ENCODE data around the gene SUGCT. TPM values are rescaled to one million over a fixed set of nuclear protein-coding genes. Genes with fewer than 3 reads are reported as not detected.
"Not testable (repeated sequence)": the region's sequence is repeated elsewhere in the genome, so short reads cannot be mapped to it uniquely, and the experiment has no call there.

Gene SUGCT
- total RNA-seq, 1 donor from 2014 or later: 9.8 TPM

GRCh38 chr7:40621592-40621998 is 486.8 kb downstream of the SUGCT start:
- TF ChIP-seq, protein P1, sequence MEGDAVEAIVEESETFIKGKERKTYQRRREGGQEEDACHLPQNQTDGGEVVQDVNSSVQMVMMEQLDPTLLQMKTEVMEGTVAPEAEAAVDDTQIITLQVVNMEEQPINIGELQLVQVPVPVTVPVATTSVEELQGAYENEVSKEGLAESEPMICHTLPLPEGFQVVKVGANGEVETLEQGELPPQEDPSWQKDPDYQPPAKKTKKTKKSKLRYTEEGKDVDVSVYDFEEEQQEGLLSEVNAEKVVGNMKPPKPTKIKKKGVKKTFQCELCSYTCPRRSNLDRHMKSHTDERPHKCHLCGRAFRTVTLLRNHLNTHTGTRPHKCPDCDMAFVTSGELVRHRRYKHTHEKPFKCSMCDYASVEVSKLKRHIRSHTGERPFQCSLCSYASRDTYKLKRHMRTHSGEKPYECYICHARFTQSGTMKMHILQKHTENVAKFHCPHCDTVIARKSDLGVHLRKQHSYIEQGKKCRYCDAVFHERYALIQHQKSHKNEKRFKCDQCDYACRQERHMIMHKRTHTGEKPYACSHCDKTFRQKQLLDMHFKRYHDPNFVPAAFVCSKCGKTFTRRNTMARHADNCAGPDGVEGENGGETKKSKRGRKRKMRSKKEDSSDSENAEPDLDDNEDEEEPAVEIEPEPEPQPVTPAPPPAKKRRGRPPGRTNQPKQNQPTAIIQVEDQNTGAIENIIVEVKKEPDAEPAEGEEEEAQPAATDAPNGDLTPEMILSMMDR (IDR thresholded peaks at IDR 0.05): no peak
- Histone ChIP-seq H3K4me1 (peaks cover 0 to 7% of the 10 kb centered on the region in 2 donors), H3K9me3 (no peaks in the 10 kb centered on the region), H3K4me3 (no peak overlapping the region), H3K36me3 (no peaks in the 10 kb centered on the region), H3K27me3 (no peaks in the 10 kb centered on the region), H3K27ac (no peak overlapping the region)
- intact Hi-C loops (cut with DNase I): no loop called here
- no peak for DNase-seq (ENCODE audit: low spot score in 2 of 2)

GRCh38 chr7:40622941-40623501 is 488.2 kb downstream of the SUGCT start:
- Histone ChIP-seq H3K4me3 (no peak overlapping the region), H3K4me1 (peaks cover 0 to 12% of the 10 kb centered on the region in 2 donors), H3K9me3 (no peaks in the 10 kb centered on the region), H3K27ac (no peak overlapping the region), H3K36me3 (no peaks in the 10 kb centered on the region), H3K27me3 (no peaks in the 10 kb centered on the region)
- intact Hi-C loops (cut with DNase I): no loop called here
- DNase-seq (ENCODE audit: low spot score in 2 of 2): no peak
- TF ChIP-seq, protein P1 (IDR thresholded peaks at IDR 0.05): no peak

DNA sequence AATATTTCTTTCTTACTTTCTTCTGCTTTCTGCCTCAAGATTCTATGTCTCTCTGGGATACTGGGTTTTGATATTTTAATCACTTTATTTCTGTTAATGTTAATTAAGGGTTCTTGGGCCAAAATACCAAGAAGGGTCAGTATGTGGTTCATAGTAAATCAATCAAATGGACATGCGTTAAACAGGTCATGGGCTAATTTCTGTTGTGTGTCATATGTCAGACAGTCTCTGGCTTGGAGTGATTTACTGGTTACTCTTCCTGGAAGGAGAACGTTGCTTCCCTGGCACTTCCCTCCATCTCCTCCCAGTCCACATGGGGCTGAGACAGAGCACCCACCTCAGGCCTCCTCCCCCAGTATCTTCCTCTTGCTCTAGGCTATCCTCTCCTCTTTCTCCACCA is 489.1 kb downstream of the SUGCT start:
- intact Hi-C loops (cut with DNase I): no loop called here
- Histone ChIP-seq H3K36me3 (no peaks in the 10 kb centered on the region), H3K27ac (no peak overlapping the region), H3K9me3 (no peaks in the 10 kb centered on the region), H3K27me3 (no peaks in the 10 kb centered on the region), H3K4me3 (no peak overlapping the region), H3K4me1 (peaks cover 0 to 12% of the 10 kb centered on the region in 2 donors)
- no peak for DNase-seq (ENCODE audit: low spot score in 2 of 2)
- TF ChIP-seq, protein P1 (IDR thresholded peaks at IDR 0.05): no peak

- H3K4me3 ChIP-seq; H3K27ac ChIP-seq; H3K27me3 ChIP-seq; H3K36me3 ChIP-seq; intact Hi-C loops (cut with DNase I); DNase-seq (ENCODE audit: low spot score in 2 of 2); H3K9me3 ChIP-seq: not testable (repeated sequence)
- H3K4me1 ChIP-seq: peaks cover 0 to 12% of the 10 kb centered on the region in 2 donors
Observed at GRCh38 chr7:40627361-40627760, 492.6 kb downstream of the SUGCT start.

DNA sequence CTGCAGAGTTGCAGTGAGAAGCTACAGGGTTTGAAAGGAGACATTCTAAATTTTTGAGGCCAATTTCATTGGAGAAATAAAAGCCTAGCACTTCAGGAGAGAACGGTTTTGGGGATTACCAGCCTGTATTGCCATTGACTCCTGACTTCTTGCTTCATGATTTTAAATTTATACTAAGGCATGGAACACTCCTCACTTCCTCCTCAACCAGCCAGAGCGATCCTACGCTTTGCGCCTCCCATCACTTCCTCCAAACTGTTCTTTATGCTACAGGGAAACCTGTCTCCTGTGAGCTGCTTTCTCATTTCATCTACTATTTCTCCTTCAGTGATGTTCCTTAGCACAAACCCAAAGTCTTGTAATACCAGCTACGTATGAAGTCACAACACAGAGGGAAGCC is 495.1 kb downstream of the SUGCT start:
- TF ChIP-seq, protein P1 (IDR thresholded peaks at IDR 0.05): no peak
- DNase-seq (ENCODE audit: low spot score in 2 of 2): no peak
- Histone ChIP-seq H3K9me3 (no peaks in the 10 kb centered on the region), H3K4me1 (peaks cover 0 to 12% of the 10 kb centered on the region in 2 donors), H3K27ac (no peak overlapping the region), H3K36me3 (no peaks in the 10 kb centered on the region), H3K27me3 (no peaks in the 10 kb centered on the region), H3K4me3 (no peak overlapping the region)
- intact Hi-C loops (cut with DNase I): no loop called here

DNA sequence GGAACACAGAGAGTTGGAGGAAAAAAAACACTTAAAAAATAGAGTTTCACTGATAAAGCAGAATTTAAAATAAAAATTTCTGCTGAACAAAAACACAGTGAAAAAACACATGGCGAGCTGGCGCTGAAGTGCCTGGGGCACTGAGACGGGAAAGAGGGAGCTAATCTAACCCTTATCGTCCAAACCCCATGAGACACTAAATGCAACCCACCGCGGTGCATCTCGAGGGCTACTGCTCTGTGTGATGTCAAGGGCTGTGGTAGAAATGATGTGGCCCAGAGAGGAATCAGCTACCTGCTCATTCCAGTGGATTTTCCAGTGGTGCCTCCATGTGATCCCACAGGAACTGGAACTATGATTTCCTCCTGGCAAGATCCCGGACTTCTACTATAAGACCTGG is 499.3 kb downstream of the SUGCT start:
- Histone ChIP-seq H3K9me3 (no peaks in the 10 kb centered on the region), H3K36me3 (no peaks in the 10 kb centered on the region)
- TF ChIP-seq, protein P1 (IDR thresholded peaks at IDR 0.05): no peak

More for the DNA sequence above, 499.3 kb downstream of the SUGCT start:
- Histone ChIP-seq H3K4me1 (peaks cover 0 to 3% of the 10 kb centered on the region in 2 donors), H3K27me3 (no peaks in the 10 kb centered on the region), H3K4me3 (no peak overlapping the region), H3K27ac (no peak overlapping the region)
- intact Hi-C loops (cut with DNase I): no loop called here
- no peak for DNase-seq (ENCODE audit: low spot score in 2 of 2)
